ENCODE measurements around the gene WDR38.

The WDR38 gene

GRCh38 chr9:124873664-124874063 lies 20.4 kb downstream of the WDR38 start:
- CTCF ChIA-PET: no interaction called here
- no peak for DNase-seq
- no peak overlapping the region for H3K27ac Mint-ChIP-seq
- H3K27me3 Mint-ChIP-seq: no peaks in the 10 kb centered on the region
- no peak overlapping the region for H3K4me3 Mint-ChIP-seq
- H3K9me3 Mint-ChIP-seq: no peaks in the 10 kb centered on the region
- H3K4me1 Mint-ChIP-seq: peaks cover 44% of the 10 kb centered on the region
- peaks cover 64% of the 10 kb centered on the region for H3K36me3 Mint-ChIP-seq

DNA sequence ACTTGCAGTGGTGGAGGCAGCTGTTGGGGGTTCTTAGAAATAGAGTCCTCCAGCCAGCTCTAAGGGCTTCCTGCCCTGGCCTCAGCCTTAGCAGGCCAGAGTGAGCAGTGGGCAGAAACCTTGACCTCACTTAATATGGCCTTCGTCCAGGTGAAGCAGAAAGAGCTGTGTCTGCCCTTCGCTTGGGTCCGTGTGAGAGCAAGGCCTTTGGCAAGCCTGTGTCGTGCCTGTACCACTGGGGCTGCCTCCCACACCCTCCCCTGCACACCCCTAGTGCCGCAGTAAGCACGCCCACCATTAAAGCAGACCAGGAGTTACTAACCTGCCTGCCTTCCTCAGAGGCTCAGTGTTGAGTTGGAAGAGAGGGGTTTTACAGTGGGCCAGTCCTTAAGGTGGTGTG lies 22.2 kb downstream of the WDR38 start:
- no peak overlapping the region for H3K27ac Mint-ChIP-seq
- peaks cover 38% of the 10 kb centered on the region for H3K4me1 Mint-ChIP-seq
- H3K9me3 Mint-ChIP-seq: no peaks in the 10 kb centered on the region
- H3K27me3 Mint-ChIP-seq: no peaks in the 10 kb centered on the region
- H3K4me3 Mint-ChIP-seq: no peak overlapping the region
- CTCF ChIA-PET: interaction anchor here (1.3 kb wide), 1 partner anchor 22 kb away, joined by 4 read pairs; the partner anchor contains the start of gene WDR38
- DNase-seq: no peak
- peaks cover 69% of the 10 kb centered on the region for H3K36me3 Mint-ChIP-seq

- no peaks in the 10 kb centered on the region for H3K9me3 Mint-ChIP-seq
- no peak overlapping the region for H3K27ac Mint-ChIP-seq
- no peak for DNase-seq
- peaks cover 64% of the 10 kb centered on the region for H3K36me3 Mint-ChIP-seq
- H3K4me3 Mint-ChIP-seq: no peak overlapping the region
- no peaks in the 10 kb centered on the region for H3K27me3 Mint-ChIP-seq
- CTCF ChIA-PET: interaction anchor here (1.6 kb wide), 1 partner anchor 21 kb away, joined by 3 read pairs; no protein-coding TSS in a partner anchor
- peaks cover 21% of the 10 kb centered on the region for H3K4me1 Mint-ChIP-seq
These were observed 23.9 kb downstream of the WDR38 start for GRCh38 chr9:124877021-124877782.

DNA sequence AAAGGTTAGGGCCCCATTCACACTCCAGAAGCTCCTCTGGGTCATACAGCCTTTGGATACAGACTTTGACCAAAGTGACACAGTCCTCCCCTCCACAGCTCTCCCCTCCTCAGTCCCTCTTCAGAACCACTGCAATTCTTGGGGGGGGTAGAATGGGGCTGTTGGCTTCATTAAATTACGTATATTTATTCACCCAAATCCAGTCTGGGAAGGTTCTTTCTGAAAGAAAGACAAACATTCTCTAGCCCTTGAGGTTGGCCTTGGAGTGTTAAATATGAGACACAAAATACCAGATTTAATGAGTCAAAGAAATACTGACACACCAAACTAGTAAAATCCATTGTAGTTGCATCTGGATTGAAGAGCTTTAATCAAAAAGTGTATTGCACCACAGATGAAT lies 24.8 kb downstream of the WDR38 start:
- Mint-ChIP-seq H3K4me3 (no peak overlapping the region), H3K27me3 (no peaks in the 10 kb centered on the region), H3K27ac (no peak overlapping the region), H3K4me1 (peaks cover 13% of the 10 kb centered on the region), H3K9me3 (no peaks in the 10 kb centered on the region), H3K36me3 (peaks cover 62% of the 10 kb centered on the region)
- CTCF ChIA-PET: interaction anchor here (1.3 to 1.6 kb wide), 3 partner anchors 17 to 25 kb away, joined by 3 to 7 read pairs (median 3); partner anchors contain the start of gene WDR38
- DNase-seq: no peak

DNA sequence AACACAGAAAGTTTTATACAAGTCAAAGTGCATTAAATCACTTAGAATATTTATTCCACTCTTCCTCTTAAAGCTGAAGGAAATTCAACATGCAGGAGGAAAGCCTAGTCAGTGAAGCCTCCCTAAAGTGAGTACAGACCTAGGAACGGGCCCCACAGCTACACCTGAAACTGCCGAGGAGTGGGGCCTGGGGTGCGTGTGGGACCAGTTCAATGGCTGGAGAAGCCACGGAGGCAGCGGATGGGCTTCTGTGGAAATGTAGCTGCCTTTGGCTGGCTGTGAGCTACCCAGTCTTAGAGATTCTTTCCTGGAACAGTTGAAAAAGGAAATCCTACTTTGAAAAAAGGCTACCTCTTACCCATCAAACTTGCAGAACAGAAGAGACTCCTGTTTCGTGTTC lies 25.3 kb downstream of the WDR38 start:
- Mint-ChIP-seq H3K27me3 (no peaks in the 10 kb centered on the region), H3K9me3 (no peaks in the 10 kb centered on the region), H3K36me3 (peaks cover 58% of the 10 kb centered on the region), H3K4me3 (no peak overlapping the region), H3K4me1 (peaks cover 8% of the 10 kb centered on the region), H3K27ac (no peak overlapping the region)
- DNase-seq: no peak
- CTCF ChIA-PET: interaction anchor here (1.3 to 1.6 kb wide), 3 partner anchors 18 to 26 kb away, joined by 3 to 7 read pairs (median 3); partner anchors contain the start of gene WDR38

GRCh38 chr9:124879226-124879625 lies 26.0 kb downstream of the WDR38 start:
- H3K9me3 Mint-ChIP-seq: no peaks in the 10 kb centered on the region
- no peaks in the 10 kb centered on the region for H3K27me3 Mint-ChIP-seq
- H3K4me3 Mint-ChIP-seq: no peak overlapping the region
- H3K27ac Mint-ChIP-seq: no peak overlapping the region
- peaks cover 2% of the 10 kb centered on the region for H3K4me1 Mint-ChIP-seq
- no peak for DNase-seq
- peaks cover 56% of the 10 kb centered on the region for H3K36me3 Mint-ChIP-seq
- CTCF ChIA-PET: interaction anchor here (1.3 kb wide), 1 partner anchor 18 kb away, joined by 3 read pairs; no protein-coding TSS in a partner anchor

DNA sequence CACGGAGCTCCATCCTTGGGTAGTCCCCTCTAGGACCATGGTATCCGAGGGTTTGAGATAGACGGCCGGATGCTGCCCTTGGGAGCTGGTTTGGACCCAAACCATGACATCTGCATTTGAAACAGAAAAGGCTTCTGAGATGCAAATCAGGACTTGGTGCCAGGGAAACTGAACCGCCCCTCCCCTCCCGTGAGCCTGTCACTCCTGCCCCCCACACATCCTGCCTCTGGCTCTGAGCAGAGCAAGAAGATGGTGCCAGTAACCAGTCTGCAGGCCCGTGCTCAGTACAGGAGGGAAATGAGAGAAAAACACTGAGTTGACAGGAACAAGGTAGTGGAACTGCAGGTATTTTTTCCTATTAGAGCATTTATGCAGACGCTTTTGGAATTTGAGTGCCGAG lies 27.2 kb downstream of the WDR38 start:
- H3K27me3 Mint-ChIP-seq: no peaks in the 10 kb centered on the region
- no peak for DNase-seq
- no peak overlapping the region for H3K27ac Mint-ChIP-seq
- H3K9me3 Mint-ChIP-seq: no peaks in the 10 kb centered on the region
- peaks cover 55% of the 10 kb centered on the region for H3K36me3 Mint-ChIP-seq
- no peak overlapping the region for H3K4me3 Mint-ChIP-seq
- CTCF ChIA-PET: interaction anchor here (1.0 kb wide), 1 partner anchor 14 kb away, joined by 3 read pairs; no protein-coding TSS in a partner anchor
- H3K4me1 Mint-ChIP-seq: peaks cover 2% of the 10 kb centered on the region

DNA sequence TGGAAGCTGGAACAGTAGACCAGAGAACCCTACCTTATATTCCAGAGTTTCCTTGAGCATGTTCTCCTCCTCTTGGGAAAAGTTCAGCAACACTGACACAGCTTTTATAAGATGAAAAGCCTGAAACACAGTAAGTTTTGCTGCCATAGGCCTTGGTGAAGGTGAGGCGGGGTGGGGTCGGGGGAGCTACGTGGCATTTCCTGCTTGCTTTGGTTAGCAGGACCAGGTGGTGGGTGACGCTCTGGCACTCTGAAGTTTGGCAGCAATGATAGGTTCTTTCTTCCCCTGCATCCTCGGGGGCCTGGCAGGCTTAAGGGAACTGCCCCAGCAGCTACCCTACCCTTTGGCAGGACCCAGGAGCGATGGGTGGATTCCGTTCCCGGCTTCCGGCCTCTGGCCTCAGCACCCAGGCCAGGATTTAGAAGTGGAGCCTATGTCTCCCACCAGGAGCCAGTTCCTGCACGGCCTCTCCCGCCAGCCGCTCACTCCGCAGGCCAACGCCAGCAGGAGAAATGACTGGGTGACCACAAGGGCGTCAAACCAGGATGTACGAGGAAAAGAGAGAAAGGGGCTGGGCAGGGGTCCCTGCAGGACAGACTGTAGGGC lies 28.0 kb downstream of the WDR38 start:
- Mint-ChIP-seq H3K27ac (no peak overlapping the region), H3K9me3 (no peaks in the 10 kb centered on the region), H3K36me3 (peaks cover 56% of the 10 kb centered on the region), H3K4me3 (no peak overlapping the region), H3K4me1 (peaks cover 2% of the 10 kb centered on the region), H3K27me3 (no peaks in the 10 kb centered on the region)
- DNase-seq: no peak
- CTCF ChIA-PET: interaction anchor here (1.0 kb wide), 1 partner anchor 13 kb away, joined by 3 read pairs; no protein-coding TSS in a partner anchor

DNA sequence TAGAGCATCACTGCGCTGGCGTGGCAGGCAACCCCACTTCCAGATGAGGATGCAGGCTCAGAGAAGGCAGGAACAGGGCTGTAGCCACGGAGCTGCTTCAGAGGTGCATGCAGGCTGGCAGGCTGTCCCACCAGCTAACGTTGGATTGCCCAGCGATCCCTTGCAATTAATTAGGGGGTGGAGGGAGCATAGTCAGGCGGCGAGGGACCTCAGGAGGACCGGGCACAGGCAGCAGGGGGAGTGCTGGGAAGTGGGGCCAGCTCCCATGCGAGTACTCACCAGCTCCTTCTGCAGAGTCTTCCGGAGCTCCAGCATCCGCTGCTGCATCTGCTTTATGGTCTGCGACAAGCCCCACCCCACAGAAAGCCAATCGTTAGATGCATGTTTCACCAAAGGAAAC lies 29.0 kb downstream of the WDR38 start:
- no peak overlapping the region for H3K4me3 Mint-ChIP-seq
- DNase-seq: no peak
- CTCF ChIA-PET: no interaction called here
- H3K9me3 Mint-ChIP-seq: no peaks in the 10 kb centered on the region
- H3K27me3 Mint-ChIP-seq: no peaks in the 10 kb centered on the region
- H3K27ac Mint-ChIP-seq: no peak overlapping the region
- peaks cover 55% of the 10 kb centered on the region for H3K36me3 Mint-ChIP-seq
- H3K4me1 Mint-ChIP-seq: peaks cover 1% of the 10 kb centered on the region

DNA sequence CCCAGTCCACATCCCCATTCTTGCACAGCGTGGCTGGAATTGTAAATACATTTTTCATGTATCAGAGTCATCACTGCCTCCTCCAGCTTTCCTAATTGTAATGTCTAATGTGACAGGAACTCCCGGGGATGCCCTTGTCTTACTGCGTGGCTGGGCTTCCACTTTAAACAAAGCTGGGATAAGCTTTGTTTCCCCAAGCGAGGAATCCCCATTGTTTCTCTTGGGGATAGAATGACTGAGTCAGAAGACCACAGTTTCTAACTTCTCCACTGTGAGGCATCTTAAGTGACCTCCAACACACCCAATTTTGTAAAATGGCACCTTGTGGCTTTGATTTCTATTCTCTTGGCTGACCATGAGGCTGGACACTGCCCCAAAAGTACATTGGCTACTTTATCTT lies 31.1 kb downstream of the WDR38 start:
- H3K27ac Mint-ChIP-seq: no peak overlapping the region
- peaks cover 43% of the 10 kb centered on the region for H3K36me3 Mint-ChIP-seq
- no peak for DNase-seq
- CTCF ChIA-PET: no interaction called here
- H3K9me3 Mint-ChIP-seq: no peaks in the 10 kb centered on the region
- no peaks in the 10 kb centered on the region for H3K27me3 Mint-ChIP-seq
- H3K4me3 Mint-ChIP-seq: no peak overlapping the region
- H3K4me1 Mint-ChIP-seq: no peaks in the 10 kb centered on the region

DNA sequence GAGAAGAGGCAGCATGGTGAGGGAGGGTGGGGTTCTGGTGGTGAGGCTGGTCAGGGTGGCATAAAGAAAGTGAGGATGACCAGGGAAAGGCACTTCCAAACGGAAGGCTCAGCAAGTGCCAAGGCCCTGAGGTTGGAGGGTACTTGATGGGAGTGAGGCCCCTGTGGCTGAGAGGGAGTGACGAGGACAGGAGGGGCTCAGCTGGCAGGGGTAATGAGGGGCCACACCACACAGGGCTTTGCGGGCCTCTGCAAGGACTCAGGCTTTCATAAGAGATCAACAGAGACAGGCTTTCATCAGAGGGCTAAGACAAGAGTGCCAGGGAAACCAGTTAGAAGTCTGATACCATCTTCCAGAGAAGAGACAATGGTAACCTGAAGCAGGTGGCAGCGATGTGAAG lies 32.3 kb downstream of the WDR38 start:
- Mint-ChIP-seq H3K27ac (no peak overlapping the region), H3K36me3 (peaks cover 47% of the 10 kb centered on the region)

DNA sequence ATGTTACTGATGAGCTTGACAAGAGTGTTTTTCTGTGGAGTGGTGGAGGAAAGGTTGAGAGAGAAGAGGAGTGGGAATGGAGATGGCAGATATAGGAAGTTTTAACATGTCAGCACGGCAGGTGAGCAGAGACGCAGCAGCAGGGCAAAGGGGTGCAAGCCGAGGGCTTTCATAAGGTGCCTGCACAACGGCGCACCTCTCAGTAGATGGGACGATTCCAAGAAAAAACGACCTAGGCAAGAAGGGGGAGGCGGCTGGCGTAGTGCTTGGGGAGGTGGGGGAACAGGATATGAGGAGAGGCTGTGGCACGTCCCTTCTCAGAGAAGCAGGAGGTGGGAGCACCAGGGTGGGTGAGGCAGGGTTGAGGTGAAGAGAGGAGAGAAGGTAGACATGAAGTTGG lies 33.2 kb downstream of the WDR38 start:
- Mint-ChIP-seq H3K27ac (no peak overlapping the region), H3K27me3 (no peaks in the 10 kb centered on the region), H3K4me3 (no peak overlapping the region), H3K36me3 (peaks cover 52% of the 10 kb centered on the region), H3K4me1 (no peaks in the 10 kb centered on the region), H3K9me3 (no peaks in the 10 kb centered on the region)
- CTCF ChIA-PET: interaction anchor here (1.2 kb wide), 1 partner anchor 33 kb away, joined by 3 read pairs; no protein-coding TSS in a partner anchor
- no peak for DNase-seq

More for the DNA sequence above, 32.3 kb downstream of the WDR38 start:
- no peaks in the 10 kb centered on the region for H3K4me1 Mint-ChIP-seq
- no peaks in the 10 kb centered on the region for H3K9me3 Mint-ChIP-seq
- H3K4me3 Mint-ChIP-seq: no peak overlapping the region
- H3K27me3 Mint-ChIP-seq: no peaks in the 10 kb centered on the region
- CTCF ChIA-PET: no interaction called here
- DNase-seq: no peak

- H3K4me1 Mint-ChIP-seq: no peaks in the 10 kb centered on the region
- H3K9me3 Mint-ChIP-seq: no peaks in the 10 kb centered on the region
- CTCF ChIA-PET: interaction anchor here (1.2 kb wide), 1 partner anchor 33 kb away, joined by 3 read pairs; no protein-coding TSS in a partner anchor
- H3K27ac Mint-ChIP-seq: no peak overlapping the region
- H3K27me3 Mint-ChIP-seq: no peaks in the 10 kb centered on the region
- DNase-seq: no peak
- H3K36me3 Mint-ChIP-seq: peaks cover 48% of the 10 kb centered on the region
- H3K4me3 Mint-ChIP-seq: no peak overlapping the region
These were observed 33.7 kb downstream of the WDR38 start for GRCh38 chr9:124886866-124887492.

- no peaks in the 10 kb centered on the region for H3K4me1 Mint-ChIP-seq
- DNase-seq: no peak
- no peak overlapping the region for H3K4me3 Mint-ChIP-seq
- CTCF ChIA-PET: interaction anchor here (1.1 kb wide), 1 partner anchor 115 kb away, joined by 3 read pairs; no protein-coding TSS in a partner anchor
- H3K27ac Mint-ChIP-seq: no peak overlapping the region
- H3K36me3 Mint-ChIP-seq: peaks cover 48% of the 10 kb centered on the region
- no peaks in the 10 kb centered on the region for H3K9me3 Mint-ChIP-seq
- no peaks in the 10 kb centered on the region for H3K27me3 Mint-ChIP-seq
These were observed 34.6 kb downstream of the WDR38 start for GRCh38 chr9:124887832-124888231.

Data from activated naive CD4-positive, alpha-beta T cell treated with anti-CD3 and anti-CD28 coated beads, Interleukin-2, amount 10 ng/mL, durations not matched to agents 7 days and 5 days (primary cell).